Activated naive CD8-positive, alpha-beta T cell treated with anti-CD3 and anti-CD28 coated beads, Interleukin-2, amount 50 U/mL, for 24 hours (primary cell): ENCODE data around the gene TFF1.

Experiments used
- ATAC-seq: fragments of 150-1000 bp; cut with Tn5 transposase; one replicate; pipeline ENCODE4 v1.10.0; 2021
- DNase-seq: peaks from one replicate; pipeline ENCODE4 v3.0.0; 2021
- H3K27ac Mint-ChIP-seq: one replicate; pipeline ENCODE4 v1.8.0; 2021; ENCODE audit warnings: mild to moderate bottlenecking, mixed read lengths
- H3K27me3 Mint-ChIP-seq: one replicate; pipeline ENCODE4 v1.8.0; 2021; ENCODE audit warnings: mixed read lengths
- H3K36me3 Mint-ChIP-seq: one replicate; pipeline ENCODE4 v1.8.0; 2021; ENCODE audit warnings: low read depth, mixed read lengths
- H3K4me1 Mint-ChIP-seq: one replicate; pipeline ENCODE4 v1.8.0; 2021; ENCODE audit warnings: mixed read lengths
- H3K4me3 Mint-ChIP-seq: one replicate; pipeline ENCODE4 v1.8.0; 2021; ENCODE audit warnings: mild to moderate bottlenecking, moderate library complexity, mixed read lengths
- H3K9me3 Mint-ChIP-seq: one replicate; pipeline ENCODE4 v1.8.0; 2021; ENCODE audit warnings: mixed read lengths

The TFF1 gene

GRCh38 chr21:42405064-42406013 lies 39.0 kb upstream of the TFF1 start:
- peak overlapping the region; percentile 98 for H3K4me3 Mint-ChIP-seq
- H3K36me3 Mint-ChIP-seq, result peaks cover 63% of the 10 kb centered on the region
- ATAC-seq, result peak; percentile 44
- H3K27ac Mint-ChIP-seq, result peak overlapping the region; percentile 97
- H3K9me3 Mint-ChIP-seq, result peaks cover 10% of the 10 kb centered on the region
- DNase-seq, result no peak
- H3K27me3 Mint-ChIP-seq, result no peaks in the 10 kb centered on the region
- peaks cover 68% of the 10 kb centered on the region for H3K4me1 Mint-ChIP-seq

GRCh38 chr21:42404539-42404938 lies 38.2 kb upstream of the TFF1 start:
- Mint-ChIP-seq H3K36me3 (peaks cover 59% of the 10 kb centered on the region), H3K27me3 (no peaks in the 10 kb centered on the region), H3K27ac (peak overlapping the region; percentile 97), H3K4me3 (peak overlapping the region; percentile 98), H3K9me3 (peaks cover 10% of the 10 kb centered on the region), H3K4me1 (peaks cover 68% of the 10 kb centered on the region)
- DNase-seq (no peak), ATAC-seq (peak; percentile 11)

GRCh38 chr21:42403611-42404231 lies 37.4 kb upstream of the TFF1 start, which contains the start of gene UBASH3A:
UBASH3A (plus strand) TSS chr21:42403902; CDS start chr21:42403946, 44 bp downstream.
- Mint-ChIP-seq H3K36me3 (peaks cover 56% of the 10 kb centered on the region), H3K27me3 (peaks cover 1% of the 10 kb centered on the region), H3K4me1 (peaks cover 69% of the 10 kb centered on the region), H3K4me3 (peak within 1 kb of the TSS; percentile 98), H3K9me3 (peaks cover 10% of the 10 kb centered on the region), H3K27ac (peak within 1 kb of the TSS; percentile 97)
- no peak for DNase-seq
- ATAC-seq, result peak; percentile 18

DNA sequence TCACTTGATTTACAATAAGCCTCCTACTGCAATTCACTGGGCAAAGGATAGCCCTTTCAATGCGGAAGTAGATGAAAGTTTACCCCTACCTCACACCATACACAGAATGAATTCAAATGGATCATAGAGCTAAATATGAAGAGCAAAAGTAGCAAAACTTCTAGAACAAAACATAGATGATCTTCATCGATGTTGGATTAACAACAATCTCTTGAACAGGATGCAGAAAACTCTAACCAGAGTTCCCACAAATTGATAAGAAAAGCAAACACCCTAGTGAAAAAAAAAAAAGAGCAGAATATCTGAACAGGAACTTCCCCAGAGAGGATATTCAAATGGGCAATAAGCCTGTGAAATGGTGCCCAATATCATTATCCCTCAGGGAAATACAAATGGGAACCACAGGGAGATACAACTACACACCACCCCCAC lies 35.5 kb upstream of the TFF1 start:
- Mint-ChIP-seq H3K27me3 (peaks cover 1% of the 10 kb centered on the region), H3K9me3 (peaks cover 10% of the 10 kb centered on the region), H3K36me3 (peaks cover 58% of the 10 kb centered on the region), H3K4me1 (peaks cover 67% of the 10 kb centered on the region), H3K27ac (peak overlapping the region; percentile 61), H3K4me3 (peak overlapping the region; percentile 36)
- DNase-seq, result no peak
- no peak for ATAC-seq

DNA sequence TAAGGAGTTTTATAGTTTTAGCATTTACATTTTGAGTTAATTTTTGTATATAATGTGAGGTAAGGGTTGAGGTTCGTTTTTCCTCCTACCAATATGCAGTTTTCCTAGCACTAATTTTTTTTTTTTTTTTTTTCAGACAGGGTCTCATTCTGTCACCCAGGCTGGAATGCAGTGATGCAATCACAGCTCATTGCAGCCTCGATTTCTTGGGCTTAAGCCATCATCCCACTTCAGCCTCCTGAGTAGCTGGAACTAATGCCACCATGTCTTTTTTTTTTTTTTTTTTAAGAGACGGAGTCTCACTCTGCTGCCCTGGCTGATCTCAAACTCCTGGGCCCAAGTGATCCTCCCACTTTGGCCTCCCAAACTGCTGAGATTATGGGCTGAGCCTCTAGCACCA lies 34.8 kb upstream of the TFF1 start:
- peaks cover 52% of the 10 kb centered on the region for H3K36me3 Mint-ChIP-seq
- H3K27ac Mint-ChIP-seq, result peak overlapping the region; percentile 61
- H3K4me1 Mint-ChIP-seq, result peaks cover 67% of the 10 kb centered on the region
- H3K9me3 Mint-ChIP-seq, result peaks cover 10% of the 10 kb centered on the region
- no peak for ATAC-seq
- DNase-seq, result no peak
- peak overlapping the region; percentile 36 for H3K4me3 Mint-ChIP-seq
- peaks cover 1% of the 10 kb centered on the region for H3K27me3 Mint-ChIP-seq

DNA sequence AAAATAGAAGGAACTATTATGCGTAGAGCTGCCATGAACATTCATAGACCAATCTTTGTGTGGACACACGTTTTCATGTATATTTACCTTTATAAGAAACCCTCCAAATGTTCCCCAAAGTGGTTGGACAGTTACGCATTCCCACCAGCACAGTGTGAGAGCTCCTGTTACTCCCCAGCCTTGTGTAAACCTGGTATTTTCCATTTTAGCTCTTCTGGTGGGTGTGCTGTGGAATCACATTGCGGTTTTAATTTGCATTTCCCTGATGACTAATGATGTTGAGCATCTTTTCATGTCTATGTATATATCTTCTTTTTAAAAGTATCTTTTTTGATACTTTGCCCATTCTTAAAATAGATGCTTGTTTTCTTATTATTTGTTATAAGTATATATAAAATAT lies 34.2 kb upstream of the TFF1 start:
- DNase-seq (no peak), ATAC-seq (peak; percentile 66)
- Mint-ChIP-seq H3K4me3 (peak overlapping the region; percentile 64), H3K4me1 (peaks cover 67% of the 10 kb centered on the region), H3K36me3 (peaks cover 45% of the 10 kb centered on the region), H3K9me3 (peaks cover 10% of the 10 kb centered on the region), H3K27ac (peak overlapping the region; percentile 61), H3K27me3 (peaks cover 1% of the 10 kb centered on the region)

DNA sequence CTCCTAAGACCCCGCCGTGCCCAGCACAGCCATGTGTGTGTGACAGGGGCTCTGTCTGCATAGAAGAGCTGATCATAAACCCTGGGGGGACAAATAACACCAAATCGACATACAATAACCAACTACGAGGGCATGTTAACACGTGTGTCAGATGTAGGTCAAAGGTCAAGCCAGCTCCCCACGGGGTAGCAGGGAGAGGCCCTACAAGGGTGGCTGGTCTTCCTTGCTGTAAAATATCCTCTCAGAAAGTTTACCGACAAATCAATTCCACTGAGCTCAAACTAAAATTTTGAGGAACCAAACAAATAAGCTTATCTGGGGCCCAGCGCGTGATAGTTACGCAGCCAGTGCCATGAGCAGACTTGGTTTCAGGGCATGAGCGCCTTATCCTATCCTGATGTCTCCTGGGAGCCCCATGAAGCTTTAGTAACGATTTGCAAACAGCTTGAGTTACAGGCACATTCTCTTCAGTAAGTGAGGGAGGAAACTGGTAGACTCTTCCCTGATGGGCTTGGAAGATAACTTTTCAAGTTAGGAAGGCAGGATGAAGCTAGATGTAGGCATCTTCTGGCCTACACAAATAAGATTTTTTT lies 32.2 kb upstream of the TFF1 start:
- DNase-seq, result no peak
- Mint-ChIP-seq H3K4me3 (peak overlapping the region; percentile 2), H3K27me3 (peaks cover 1% of the 10 kb centered on the region), H3K36me3 (peaks cover 36% of the 10 kb centered on the region), H3K27ac (peak overlapping the region; percentile 53), H3K9me3 (peaks cover 10% of the 10 kb centered on the region), H3K4me1 (peaks cover 77% of the 10 kb centered on the region)
- no peak for ATAC-seq

- no peak for DNase-seq
- peaks cover 36% of the 10 kb centered on the region for H3K36me3 Mint-ChIP-seq
- H3K27ac Mint-ChIP-seq, result peak overlapping the region; percentile 53
- H3K9me3 Mint-ChIP-seq, result peaks cover 10% of the 10 kb centered on the region
- peaks cover 78% of the 10 kb centered on the region for H3K4me1 Mint-ChIP-seq
- ATAC-seq, result no peak
- no peak overlapping the region for H3K4me3 Mint-ChIP-seq
- H3K27me3 Mint-ChIP-seq, result peaks cover 1% of the 10 kb centered on the region
Observed at GRCh38 chr21:42397746-42398394, 31.5 kb upstream of the TFF1 start.

GRCh38 chr21:42396799-42397745 lies 30.7 kb upstream of the TFF1 start:
- no peak for ATAC-seq
- H3K27me3 Mint-ChIP-seq, result peaks cover 4% of the 10 kb centered on the region
- peaks cover 8% of the 10 kb centered on the region for H3K9me3 Mint-ChIP-seq
- peaks cover 37% of the 10 kb centered on the region for H3K36me3 Mint-ChIP-seq
- H3K4me1 Mint-ChIP-seq, result peaks cover 80% of the 10 kb centered on the region
- no peak overlapping the region for H3K4me3 Mint-ChIP-seq
- no peak for DNase-seq
- H3K27ac Mint-ChIP-seq, result peak overlapping the region; percentile 31

DNA sequence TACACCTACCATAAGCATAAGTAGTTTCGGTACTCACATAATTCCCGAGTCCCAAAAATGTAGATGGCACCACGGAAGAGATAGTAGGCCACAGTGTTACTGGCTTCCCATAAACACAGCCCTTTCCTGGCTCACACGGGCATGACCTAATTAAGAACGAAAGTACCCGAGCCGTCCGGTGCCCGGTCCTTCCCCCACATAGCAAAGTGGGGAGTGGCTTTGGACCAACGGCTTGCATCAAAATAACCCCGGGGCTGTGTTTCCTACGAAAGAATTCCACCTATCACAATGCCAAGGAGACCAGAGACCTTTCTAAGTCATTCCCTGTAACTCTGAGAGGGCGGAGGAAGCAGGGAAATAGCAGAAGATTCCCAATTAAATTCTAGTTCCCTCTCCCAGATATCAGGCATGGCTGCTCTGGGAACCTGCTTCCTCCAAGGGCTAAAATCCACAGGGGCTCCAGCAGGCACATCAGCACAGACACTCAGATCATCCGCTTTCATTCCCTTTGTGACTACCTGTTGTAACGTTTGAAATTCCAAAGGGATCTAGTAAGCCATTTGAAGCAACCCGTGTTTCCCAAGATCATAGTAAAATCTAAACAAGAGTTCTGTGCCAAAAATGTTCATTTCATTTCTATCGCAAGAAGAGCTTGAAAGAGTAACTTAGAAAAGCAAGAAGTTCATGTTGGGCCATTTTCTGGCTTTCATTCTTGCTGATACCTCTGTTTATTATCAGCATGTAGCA lies 29.7 kb upstream of the TFF1 start, which contains the start of gene TMPRSS3:
Gene TMPRSS3 (minus strand): TSS at position 148 of the 747 bp plus-strand sequence. CDS start 635 bp downstream, outside the sequence.
- Mint-ChIP-seq H3K36me3 (peaks cover 36% of the 10 kb centered on the region), H3K4me1 (peaks cover 78% of the 10 kb centered on the region), H3K9me3 (no peaks in the 10 kb centered on the region), H3K27me3 (peaks cover 5% of the 10 kb centered on the region), H3K4me3 (no peak within 1 kb of the TSS), H3K27ac (no peak within 1 kb of the TSS)
- DNase-seq (no peak), ATAC-seq (no peak)

GRCh38 chr21:42395302-42395701 lies 29.0 kb upstream of the TFF1 start:
- H3K4me3 Mint-ChIP-seq, result no peak overlapping the region
- ATAC-seq (no peak), DNase-seq (no peak)
- H3K4me1 Mint-ChIP-seq, result peaks cover 79% of the 10 kb centered on the region
- peaks cover 38% of the 10 kb centered on the region for H3K36me3 Mint-ChIP-seq
- no peak overlapping the region for H3K27ac Mint-ChIP-seq
- peaks cover 7% of the 10 kb centered on the region for H3K27me3 Mint-ChIP-seq
- no peaks in the 10 kb centered on the region for H3K9me3 Mint-ChIP-seq

DNA sequence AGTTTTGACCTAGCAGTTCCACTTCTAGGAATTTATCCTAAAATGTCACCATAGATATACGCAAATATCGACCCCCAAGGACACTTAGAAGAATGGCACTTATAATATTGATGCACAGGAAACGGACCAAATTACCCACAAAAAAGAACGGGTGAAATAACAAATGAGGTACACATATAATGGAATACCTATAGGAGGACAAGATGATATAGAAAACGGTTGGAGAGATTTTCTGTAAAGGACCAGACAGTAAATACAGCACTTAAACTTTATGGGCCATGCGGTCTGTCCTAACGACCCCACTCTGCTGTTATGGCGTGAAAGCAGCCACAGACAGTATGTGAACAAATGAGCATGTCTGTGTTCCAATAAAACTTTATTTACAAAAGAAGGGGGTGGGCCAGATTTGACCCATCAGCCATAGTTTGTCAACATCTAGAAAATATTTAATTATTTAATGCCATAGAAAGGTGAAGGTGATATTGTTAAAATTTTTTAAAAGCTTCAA lies 27.2 kb upstream of the TFF1 start:
- DNase-seq (no peak), ATAC-seq (peak; percentile 22)
- no peaks in the 10 kb centered on the region for H3K9me3 Mint-ChIP-seq
- peak overlapping the region; percentile 55 for H3K4me3 Mint-ChIP-seq
- peaks cover 79% of the 10 kb centered on the region for H3K4me1 Mint-ChIP-seq
- peaks cover 46% of the 10 kb centered on the region for H3K36me3 Mint-ChIP-seq
- peak overlapping the region; percentile 81 for H3K27ac Mint-ChIP-seq
- H3K27me3 Mint-ChIP-seq, result peaks cover 5% of the 10 kb centered on the region
